B cell (primary cell): Measurements from ENCODE around the gene ANP32A. TPM values are rescaled to one million over a fixed set of nuclear protein-coding genes. Genes with fewer than 3 reads are reported as not detected.

ENCODE experiments used
- ATAC-seq: fragments of 200-7000 bp; cut with Tn5 transposase; one replicate; pipeline ENCODE4 v1.10.0; 2021; ENCODE audit warnings: low read depth, mild to moderate bottlenecking, moderate number of reproducible peaks, moderate library complexity
- CTCF ChIA-PET: fragments of 350-600 bp; sonication (Branson Sonifier 250); formaldehyde crosslinking; loops from one replicate; lab custom pipeline; 2021; ENCODE audit warnings: antibody characterized with exemption, inconsistent platforms; lab: Charles Lee
- POLR2A ChIA-PET: fragments of 350-600 bp; sonication (Branson Sonifier 250); formaldehyde crosslinking; loops from one replicate; lab custom pipeline; 2021; ENCODE audit warnings: antibody characterized with exemption; lab: Charles Lee
- DNase-seq: peaks from one replicate; pipeline ENCODE4 v3.0.0; 2013
- H2AFZ ChIP-seq: 2 replicates; pipeline ENCODE4 v1.6.1; 2012; ENCODE audit warnings: mild to moderate bottlenecking, low read depth, low read length; ENCODE audit not compliant: insufficient read depth, poor library complexity, severe bottlenecking
- H3K27ac ChIP-seq, 2 donors: 1 replicate in 1 of 2; 2 replicates in 1 of 2; pipeline ENCODE4 v1.5.1; 2012 to 2013; ENCODE audit warnings: low read length in 2 of 2, mild to moderate bottlenecking in 2 of 2, moderate library complexity in 1 of 2
- H3K27me3 ChIP-seq, 4 experiments: fragments of 200-600 bp in 1 of 4; sonication (generic) in 1 of 4; replicated peaks in 1 of 4; 1 replicate in 2 of 4; 2 replicates in 2 of 4; pipeline versions ENCODE4 v1.6.1 to v1.7.0; 2013 to 2016; ENCODE audit warnings: low read length in 3 of 4, mild to moderate bottlenecking in 2 of 4, mixed read lengths in 1 of 4, moderate library complexity in 1 of 4; ENCODE audit not compliant: insufficient read depth in 4 of 4, control insufficient read depth in 3 of 4; ENCODE audit errors: control extremely low read depth in 1 of 4
- H3K36me3 ChIP-seq, 2 experiments: replicated peaks in 1 of 2; 1 replicate in 1 of 2; 2 replicates in 1 of 2; pipeline versions ENCODE4 v1.6.1 to v1.7.1; 2013; ENCODE audit warnings: low read length in 1 of 2; ENCODE audit not compliant: insufficient read depth in 2 of 2, control insufficient read depth in 1 of 2; ENCODE audit errors: control extremely low read depth in 1 of 2, extremely low read depth in 1 of 2
- H3K4me1 ChIP-seq, 2 donors: fragments of 200-600 bp in 1 of 2; sonication (generic) in 1 of 2; 1 replicate in 1 of 2; 2 replicates in 1 of 2; pipeline versions ENCODE4 v1.5.1 to v1.6.1; 2013 to 2017; ENCODE audit warnings: low read length in 2 of 2; ENCODE audit not compliant: control insufficient read depth in 2 of 2, insufficient read depth in 2 of 2
- H3K4me2 ChIP-seq: replicated peaks from 2 replicates; pipeline ENCODE3; 2012; ENCODE audit warnings: mild to moderate bottlenecking, low read depth, low read length; ENCODE audit not compliant: poor library complexity, severe bottlenecking
- H3K4me3 ChIP-seq, 5 experiments: fragments of 200-600 bp in 1 of 5; sonication (generic) in 1 of 5; 1 replicate in 3 of 5; 2 replicates in 2 of 5; pipeline versions ENCODE4 v1.5.1 to v1.7.0; 2011 to 2016; ENCODE audit warnings: low read length in 4 of 5, mild to moderate bottlenecking in 4 of 5, low read depth in 2 of 5, control low read depth in 1 of 5, moderate library complexity in 1 of 5; ENCODE audit not compliant: insufficient read depth in 1 of 5; ENCODE audit errors: control extremely low read depth in 1 of 5, extremely low read depth in 1 of 5
- H3K79me2 ChIP-seq: fragments of 200-600 bp; sonication (generic); one replicate; pipeline ENCODE4 v1.6.0; 2016; ENCODE audit warnings: low read length; ENCODE audit not compliant: control insufficient read depth, insufficient read depth
- H3K9ac ChIP-seq: fragments of 200-600 bp; sonication (generic); 2 replicates; pipeline ENCODE4 v1.6.1; 2017; ENCODE audit warnings: mild to moderate bottlenecking, low read length, moderate library complexity
- H3K9me3 ChIP-seq, 3 donors: one replicate each; pipeline versions ENCODE4 v1.6.1 to v1.7.1; 2013; ENCODE audit warnings: low read length in 2 of 3; ENCODE audit not compliant: control insufficient read depth in 2 of 3, insufficient read depth in 1 of 3; ENCODE audit errors: control extremely low read depth in 1 of 3
- H4K20me1 ChIP-seq: 2 replicates; pipeline ENCODE4 v1.6.0; 2012; ENCODE audit warnings: mild to moderate bottlenecking, low read length; ENCODE audit not compliant: insufficient read depth, control insufficient read depth, poor library complexity, severe bottlenecking
- H3K27ac Mint-ChIP-seq: one replicate; pipeline ENCODE4 v1.8.0; 2021; ENCODE audit warnings: mixed read lengths
- H3K27me3 Mint-ChIP-seq: one replicate; pipeline ENCODE4 v1.8.0; 2021; ENCODE audit warnings: mixed read lengths
- H3K4me1 Mint-ChIP-seq: one replicate; pipeline ENCODE4 v1.8.0; 2021; ENCODE audit warnings: mixed read lengths
- H3K4me3 Mint-ChIP-seq: one replicate; pipeline ENCODE4 v1.8.0; 2021; ENCODE audit warnings: mixed read lengths
- H3K9me3 Mint-ChIP-seq: one replicate; pipeline ENCODE4 v1.8.0; 2022; ENCODE audit warnings: mixed read lengths; ENCODE audit not compliant: insufficient read depth
- EZH2 ChIP-seq: IDR thresholded peaks from 2 replicates; pipeline ENCODE4 v1.6.1; 2012; ENCODE audit warnings: borderline replicate concordance, low read depth, mild to moderate bottlenecking, moderate library complexity, low read length; ENCODE audit not compliant: insufficient read depth, poor library complexity, severe bottlenecking
- WGBS: methylation state at CpG from one replicate; pipeline ENCODE4 v1.1.5; 2013; ENCODE audit warnings: missing lambda C conversion rate; ENCODE audit not compliant: insufficient coverage; 5-methylcytosine and 5-hydroxymethylcytosine counted together
- intact Hi-C: fragments of 100-400 bp; cut with micrococcal nuclease; formaldehyde crosslinking; loops from one replicate; pipeline ENCODE4 v1.10.0; 2022
- polyA plus RNA-seq: library from polyadenylated mRNA; depleted of rRNA; stranded (reverse); fragments of >200 nt; gene quantifications from 2 replicates; pipeline ENCODE4 v1.2.3, GENCODE V29; 2012
- total RNA-seq, 2 donors: library from RNA; stranded (reverse); fragments of 120-200 nt in 1 of 2; gene quantifications; 1 replicate in 1 of 2; 2 replicates in 1 of 2; pipeline versions ENCODE4 v1.2.3 to v1.2.4, GENCODE V29; 2013 to 2022
- TF ChIP-seq, protein P1 (sequence below): fragments of 200-600 bp; IDR thresholded peaks from one replicate; pipeline ENCODE4 v1.8.0; 2022; ENCODE audit warnings: antibody characterized with exemption, mild to moderate bottlenecking

ANP32A gene
- total and polyA plus RNA-seq, 2 donors (not counting 1 experiment from before 2014, with no cell fraction given), result 26.4 to 163 TPM

GRCh38 chr15:68817304-68818065, 3.2 kb downstream of the ANP32A start:
- WGBS, result under 1% methylated on average over 49 of the region's 64 CpGs
- peak; percentile 44 for ATAC-seq
- Histone ChIP-seq H3K4me1 (peaks cover 32 to 34% of the 10 kb centered on the region in 2 donors), H3K9ac (peak overlapping the region; percentile 96), H4K20me1 (peaks cover 43% of the 10 kb centered on the region), H3K27me3 (no peaks in the 10 kb centered on the region), H3K27ac (peak overlapping the region; percentile 90 to 93), H3K9me3 (no peaks in the 10 kb centered on the region), H3K4me3 (peak overlapping the region; percentile 71 to 98 (median 94)), H2AFZ (peak overlapping the region; percentile 90), H3K79me2 (peaks cover 100% of the 10 kb centered on the region), H3K4me2 (peak overlapping the region; percentile 85), H3K36me3 (no peaks in the 10 kb centered on the region)
- Mint-ChIP-seq H3K27me3 (no peaks in the 10 kb centered on the region), H3K4me1 (peaks cover 47% of the 10 kb centered on the region), H3K9me3 (no peaks in the 10 kb centered on the region), H3K27ac (peak overlapping the region; percentile 96), H3K4me3 (peak overlapping the region; percentile 95)
- POLR2A ChIA-PET, result interaction anchor here (0.6 to 2.8 kb wide), 8 partner anchors 22 to 1417 kb away, joined by 3 to 15 read pairs (median 5); partner anchors contain the start of genes FEM1B and RPLP1
- peak; percentile 90 for DNase-seq
- CTCF ChIA-PET, result interaction anchor here (0.8 to 2.8 kb wide), 10 partner anchors 11 to 267 kb away, joined by 3 to 13 read pairs (median 4); no protein-coding TSS in a partner anchor
- intact Hi-C loops, result loop anchor here (1.0 to 10.0 kb wide), 8 partner anchors 22 to 1280 kb away; partner anchors contain the start of genes CLN6, FEM1B, GLCE and RNU6-1
- TF ChIP-seq, protein P1, sequence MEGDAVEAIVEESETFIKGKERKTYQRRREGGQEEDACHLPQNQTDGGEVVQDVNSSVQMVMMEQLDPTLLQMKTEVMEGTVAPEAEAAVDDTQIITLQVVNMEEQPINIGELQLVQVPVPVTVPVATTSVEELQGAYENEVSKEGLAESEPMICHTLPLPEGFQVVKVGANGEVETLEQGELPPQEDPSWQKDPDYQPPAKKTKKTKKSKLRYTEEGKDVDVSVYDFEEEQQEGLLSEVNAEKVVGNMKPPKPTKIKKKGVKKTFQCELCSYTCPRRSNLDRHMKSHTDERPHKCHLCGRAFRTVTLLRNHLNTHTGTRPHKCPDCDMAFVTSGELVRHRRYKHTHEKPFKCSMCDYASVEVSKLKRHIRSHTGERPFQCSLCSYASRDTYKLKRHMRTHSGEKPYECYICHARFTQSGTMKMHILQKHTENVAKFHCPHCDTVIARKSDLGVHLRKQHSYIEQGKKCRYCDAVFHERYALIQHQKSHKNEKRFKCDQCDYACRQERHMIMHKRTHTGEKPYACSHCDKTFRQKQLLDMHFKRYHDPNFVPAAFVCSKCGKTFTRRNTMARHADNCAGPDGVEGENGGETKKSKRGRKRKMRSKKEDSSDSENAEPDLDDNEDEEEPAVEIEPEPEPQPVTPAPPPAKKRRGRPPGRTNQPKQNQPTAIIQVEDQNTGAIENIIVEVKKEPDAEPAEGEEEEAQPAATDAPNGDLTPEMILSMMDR, result no peak
- no peak for TF ChIP-seq EZH2
